ENCODE measurements around the gene BAHD1. TPM values are rescaled to one million over a fixed set of nuclear protein-coding genes. Genes with fewer than 3 reads are reported as not detected.

The BAHD1 gene
- total RNA-seq, 1 experiment from 2014 or later = 49.1 TPM

GRCh38 chr15:40415226-40415625, 25.5 kb upstream of the BAHD1 start (continued):
- TF ChIP-seq ZNF671 (CRISPR knock-in tag; IDR thresholded peaks at IDR 0.05) (no peak), ZNF138 (CRISPR knock-in tag; conservative IDR thresholded peaks at IDR 0.05) (no peak), ETV6 (CRISPR knock-in tag; IDR thresholded peaks at IDR 0.05) (no peak), ERG (CRISPR knock-in tag; IDR thresholded peaks at IDR 0.05) (no peak), TEAD1 (CRISPR knock-in tag; IDR thresholded peaks at IDR 0.05) (no peak)
- TF ChIP-seq, protein P1, sequence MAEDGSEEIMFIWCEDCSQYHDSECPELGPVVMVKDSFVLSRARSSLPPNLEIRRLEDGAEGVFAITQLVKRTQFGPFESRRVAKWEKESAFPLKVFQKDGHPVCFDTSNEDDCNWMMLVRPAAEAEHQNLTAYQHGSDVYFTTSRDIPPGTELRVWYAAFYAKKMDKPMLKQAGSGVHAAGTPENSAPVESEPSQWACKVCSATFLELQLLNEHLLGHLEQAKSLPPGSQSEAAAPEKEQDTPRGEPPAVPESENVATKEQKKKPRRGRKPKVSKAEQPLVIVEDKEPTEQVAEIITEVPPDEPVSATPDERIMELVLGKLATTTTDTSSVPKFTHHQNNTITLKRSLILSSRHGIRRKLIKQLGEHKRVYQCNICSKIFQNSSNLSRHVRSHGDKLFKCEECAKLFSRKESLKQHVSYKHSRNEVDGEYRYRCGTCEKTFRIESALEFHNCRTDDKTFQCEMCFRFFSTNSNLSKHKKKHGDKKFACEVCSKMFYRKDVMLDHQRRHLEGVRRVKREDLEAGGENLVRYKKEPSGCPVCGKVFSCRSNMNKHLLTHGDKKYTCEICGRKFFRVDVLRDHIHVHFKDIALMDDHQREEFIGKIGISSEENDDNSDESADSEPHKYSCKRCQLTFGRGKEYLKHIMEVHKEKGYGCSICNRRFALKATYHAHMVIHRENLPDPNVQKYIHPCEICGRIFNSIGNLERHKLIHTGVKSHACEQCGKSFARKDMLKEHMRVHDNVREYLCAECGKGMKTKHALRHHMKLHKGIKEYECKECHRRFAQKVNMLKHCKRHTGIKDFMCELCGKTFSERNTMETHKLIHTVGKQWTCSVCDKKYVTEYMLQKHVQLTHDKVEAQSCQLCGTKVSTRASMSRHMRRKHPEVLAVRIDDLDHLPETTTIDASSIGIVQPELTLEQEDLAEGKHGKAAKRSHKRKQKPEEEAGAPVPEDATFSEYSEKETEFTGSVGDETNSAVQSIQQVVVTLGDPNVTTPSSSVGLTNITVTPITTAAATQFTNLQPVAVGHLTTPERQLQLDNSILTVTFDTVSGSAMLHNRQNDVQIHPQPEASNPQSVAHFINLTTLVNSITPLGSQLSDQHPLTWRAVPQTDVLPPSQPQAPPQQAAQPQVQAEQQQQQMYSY (CRISPR knock-in tag; IDR thresholded peaks at IDR 0.05) = no peak

DNA sequence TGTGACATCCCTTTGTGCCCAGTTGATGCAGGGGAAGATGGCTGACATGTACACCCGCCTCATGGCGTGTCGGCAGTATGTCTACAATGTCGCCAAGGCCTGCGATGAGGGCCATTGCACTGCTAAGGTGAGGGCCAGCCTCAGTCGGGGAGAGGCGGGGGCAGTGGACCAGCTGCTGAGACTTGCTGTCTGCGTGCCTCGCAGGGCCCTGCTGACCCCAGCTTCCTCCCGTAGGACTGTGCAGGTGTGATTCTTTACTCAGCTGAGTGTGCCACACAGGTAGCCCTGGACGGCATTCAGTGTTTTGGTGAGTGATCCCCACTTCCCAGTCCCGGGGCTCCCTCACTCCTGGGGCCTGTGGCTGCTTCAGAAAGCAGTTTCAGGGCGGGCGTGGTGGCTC, 24.7 kb upstream of the BAHD1 start:
- no peaks in the 10 kb centered on the region for H3K9me3 Mint-ChIP-seq
- peaks cover 7% of the 10 kb centered on the region for H3K4me1 Mint-ChIP-seq
- POLR2A ChIA-PET = no interaction called here
- CTCF ChIA-PET = no interaction called here
- DNase-seq (ENCODE audit: low spot score) (no peak), ATAC-seq (no peak)
- H3K4me3 Mint-ChIP-seq = no peak overlapping the region
- H3K27ac Mint-ChIP-seq = no peak overlapping the region
- H3K36me3 Mint-ChIP-seq = peaks cover 58% of the 10 kb centered on the region
- no peak for TF ChIP-seq SMAD4 (CRISPR knock-in tag; IDR thresholded peaks at IDR 0.05)
- no peak for TF ChIP-seq PRRX2 (CRISPR knock-in tag; IDR thresholded peaks at IDR 0.05)
- TF ChIP-seq ZNF121 (CRISPR knock-in tag; IDR thresholded peaks at IDR 0.05) = no peak
- TF ChIP-seq MAX (CRISPR knock-in tag; IDR thresholded peaks at IDR 0.05) = no peak
- no peaks in the 10 kb centered on the region for H3K27me3 Mint-ChIP-seq (ENCODE audit: low read depth)

DNA sequence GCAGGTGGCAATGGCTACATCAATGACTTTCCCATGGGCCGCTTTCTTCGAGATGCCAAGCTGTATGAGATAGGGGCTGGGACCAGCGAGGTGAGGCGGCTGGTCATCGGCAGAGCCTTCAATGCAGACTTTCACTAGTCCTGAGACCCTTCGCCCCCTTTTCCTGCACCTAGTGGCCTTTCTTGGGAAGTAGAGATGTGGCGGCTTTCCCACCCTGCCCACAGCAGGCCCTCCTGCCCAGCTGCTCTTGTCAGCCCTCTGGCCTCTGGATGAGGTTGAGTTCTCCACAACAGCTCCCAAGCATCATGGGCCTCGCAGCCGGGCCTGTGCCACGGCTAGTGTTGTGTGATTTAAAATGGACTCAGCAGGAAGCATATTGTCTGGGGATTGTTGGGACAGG, 22.6 kb upstream of the BAHD1 start:
- peaks cover 39% of the 10 kb centered on the region for H3K36me3 Mint-ChIP-seq
- no peaks in the 10 kb centered on the region for H3K9me3 Mint-ChIP-seq
- ChIA-PET CTCF (interaction anchor here (1.2 to 8.5 kb wide), 5 partner anchors 11 to 143 kb away, joined by 3 to 98 read pairs (median 4); partner anchors contain the start of gene CCDC9B), POLR2A (interaction anchor here (0.6 kb wide), 1 partner anchor 21 kb away, joined by 6 read pairs; no protein-coding TSS in a partner anchor)
- no peaks in the 10 kb centered on the region for H3K27me3 Mint-ChIP-seq (ENCODE audit: low read depth)
- ATAC-seq = no peak
- no peak overlapping the region for H3K4me3 Mint-ChIP-seq
- H3K27ac Mint-ChIP-seq = no peak overlapping the region; the same call in 1 of the 2 replicates
- peaks cover 14% of the 10 kb centered on the region for H3K4me1 Mint-ChIP-seq
- no peak for DNase-seq (ENCODE audit: low spot score)
- TF ChIP-seq NFE2L1 (CRISPR knock-in tag; IDR thresholded peaks at IDR 0.05) = no peak
- no peak for TF ChIP-seq IRF1 (CRISPR knock-in tag; IDR thresholded peaks at IDR 0.05)
- no peak for TF ChIP-seq ZNF138 (CRISPR knock-in tag; conservative IDR thresholded peaks at IDR 0.05)
- TF ChIP-seq ZNF396 (CRISPR knock-in tag; IDR thresholded peaks at IDR 0.05; ENCODE audit: borderline replicate concordance) = no peak
- TF ChIP-seq CBFB (CRISPR knock-in tag; IDR thresholded peaks at IDR 0.05; ENCODE audit: low read depth) = no peak
- TF ChIP-seq ERG (CRISPR knock-in tag; IDR thresholded peaks at IDR 0.05) = no peak
- no peak for TF ChIP-seq ZNF416 (CRISPR knock-in tag; IDR thresholded peaks at IDR 0.05)
- no peak for TF ChIP-seq ATF6 (CRISPR knock-in tag; IDR thresholded peaks at IDR 0.05)
- TF ChIP-seq HMGA2 (CRISPR knock-in tag; IDR thresholded peaks at IDR 0.05) = no peak
- TF ChIP-seq, protein P2, sequence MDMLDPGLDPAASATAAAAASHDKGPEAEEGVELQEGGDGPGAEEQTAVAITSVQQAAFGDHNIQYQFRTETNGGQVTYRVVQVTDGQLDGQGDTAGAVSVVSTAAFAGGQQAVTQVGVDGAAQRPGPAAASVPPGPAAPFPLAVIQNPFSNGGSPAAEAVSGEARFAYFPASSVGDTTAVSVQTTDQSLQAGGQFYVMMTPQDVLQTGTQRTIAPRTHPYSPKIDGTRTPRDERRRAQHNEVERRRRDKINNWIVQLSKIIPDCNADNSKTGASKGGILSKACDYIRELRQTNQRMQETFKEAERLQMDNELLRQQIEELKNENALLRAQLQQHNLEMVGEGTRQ (CRISPR knock-in tag; IDR thresholded peaks at IDR 0.05) = no peak
- no peak for TF ChIP-seq CREB1 (CRISPR knock-in tag; IDR thresholded peaks at IDR 0.05)

Measured in WTC11 (cell line).